NCI-H345 treated with DMSO at 0.1 percent for 48 hours (cell line): ENCODE measurements around the gene OR4C3.
A peak's percentile ranks its signal among the peaks of the same experiment; 100 is the strongest.
"Not testable (repeated sequence)": the region's sequence is repeated elsewhere in the genome, so short reads cannot be mapped to it uniquely, and the experiment has no call there.

ENCODE experiments used
- DNase-seq: peaks from one replicate; lab custom pipeline; 2025; ENCODE audit not compliant: unreplicated experiment; lab: John Stamatoyannopoulos, UW

The OR4C3 gene

GRCh38 chr11:48324620-48325019, at the start of gene OR4C3:
Gene OR4C3, plus strand, starts transcription at chr11:48324920. Its CDS starts 102 bp downstream, at chr11:48325022.
- DNase-seq = not testable (repeated sequence)

DNA sequence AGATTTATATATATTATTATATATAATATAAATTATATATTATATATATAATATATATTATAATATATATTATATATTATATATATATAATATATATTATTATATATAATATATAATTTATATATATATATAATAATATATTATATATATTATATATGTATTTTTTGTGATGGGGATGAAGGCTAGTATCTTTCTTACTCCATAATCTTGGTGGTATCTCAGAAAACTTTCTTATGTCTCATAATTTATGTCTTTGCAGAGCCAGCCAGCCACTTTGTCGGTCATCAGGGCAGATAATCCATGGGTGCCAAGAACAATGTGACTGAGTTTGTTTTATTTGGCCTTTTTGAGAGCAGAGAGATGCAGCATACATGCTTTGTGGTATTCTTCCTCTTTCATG, 18.8 kb upstream of the OR4C3 start, which contains the start of gene OR4S1:
Gene OR4S1, plus strand, starts transcription at position 301 of the 400 bp plus-strand sequence. Its CDS starts 0 bp downstream, at position 301.
- DNase-seq = no peak

GRCh38 chr11:48307760-48308386, 16.8 kb upstream of the OR4C3 start:
- DNase-seq = peak; percentile 37

GRCh38 chr11:48313590-48313989, 11.1 kb upstream of the OR4C3 start:
- not testable (repeated sequence) for DNase-seq

- DNase-seq = not testable (repeated sequence)
Measured at GRCh38 chr11:48319813-48320212, 4.9 kb upstream of the OR4C3 start.

- no peak for DNase-seq
Measured at GRCh38 chr11:48341466-48341865, 16.7 kb downstream of the OR4C3 start.

DNA sequence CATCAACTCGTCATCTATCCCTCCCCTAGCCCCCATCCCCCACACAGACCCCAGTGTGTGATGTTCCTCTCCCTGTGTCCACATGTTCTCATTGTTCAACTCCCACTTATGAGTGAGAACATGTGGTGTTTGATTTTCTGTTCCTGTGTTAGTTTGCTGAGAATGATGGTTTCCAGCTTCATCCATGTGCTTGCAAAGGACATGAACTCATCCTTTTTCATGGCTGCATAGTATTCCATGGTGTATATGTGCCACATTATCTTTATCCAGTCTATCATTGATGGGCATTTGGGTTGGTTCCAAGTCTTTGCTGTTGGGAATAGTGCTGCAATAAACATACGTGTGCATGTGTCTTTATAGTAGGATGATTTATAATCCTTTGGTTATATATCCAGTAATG, 17.8 kb downstream of the OR4C3 start:
- not testable (repeated sequence) for DNase-seq

GRCh38 chr11:48346286-48346685, 21.6 kb downstream of the OR4C3 start:
- DNase-seq = not testable (repeated sequence)

GRCh38 chr11:48354013-48354412, 29.3 kb downstream of the OR4C3 start:
- no peak for DNase-seq

- no peak for DNase-seq
Measured at GRCh38 chr11:48354677-48355076, 30.0 kb downstream of the OR4C3 start.

DNA sequence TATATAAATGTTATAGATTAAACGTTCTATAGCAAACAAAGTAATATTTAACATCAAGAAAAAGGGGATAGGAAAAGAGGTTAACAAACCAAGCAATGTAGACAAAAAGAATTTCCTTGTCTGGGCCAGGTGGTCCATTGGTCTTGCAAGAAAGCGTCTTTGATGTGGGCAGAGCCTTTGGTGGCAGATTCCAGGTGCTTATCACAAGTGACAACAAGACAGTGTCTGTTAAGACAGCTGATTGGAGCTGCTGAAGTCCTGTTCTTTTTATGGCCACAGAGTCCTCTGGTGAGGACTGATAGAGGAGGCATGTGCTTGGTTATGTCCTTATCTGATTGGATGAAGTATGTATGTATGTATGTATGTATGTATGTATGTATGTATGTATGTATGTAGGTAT, 36.6 kb downstream of the OR4C3 start:
- not testable (repeated sequence) for DNase-seq

DNA sequence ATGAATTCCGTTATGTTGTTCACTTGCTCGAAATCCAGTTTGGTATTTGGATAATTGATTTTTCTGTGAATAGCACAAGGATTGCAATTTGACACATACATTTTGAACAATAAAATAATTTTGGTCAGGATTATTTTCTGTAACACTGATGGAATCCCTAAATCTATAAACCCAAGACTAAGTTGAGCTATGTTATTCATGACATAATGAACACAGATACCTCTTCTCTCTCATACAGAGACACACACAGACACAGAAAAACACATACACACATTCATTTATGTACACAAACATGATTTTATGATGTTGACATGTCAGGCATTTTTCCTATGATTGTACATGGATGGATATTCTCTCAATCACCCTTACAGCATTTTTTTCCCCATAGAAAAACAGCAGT, 41.6 kb downstream of the OR4C3 start, which contains the start of gene OR4C5:
Gene OR4C5, minus strand, starts transcription at position 101 of the 400 bp plus-strand sequence. Its CDS starts 0 bp downstream, at position 101.
- no peak for DNase-seq
